Prostate gland (tissue), 2 donors: Measurements from ENCODE around the gene SREBF1.

Experiments
- CTCF ChIP-seq, 4 experiments: fragments of 200-600 bp in 2 of 4; fragments of 450-650 bp in 2 of 4; sonication (generic) in 2 of 4; IDR thresholded peaks; 1 replicate in 3 of 4; 2 replicates in 1 of 4; pipeline ENCODE4 v1.5.1; 2016 to 2019; ENCODE audit warnings: antibody characterized with exemption in 4 of 4, mild to moderate bottlenecking in 2 of 4, moderate library complexity in 2 of 4
- POLR2A ChIP-seq: fragments of 450-650 bp; IDR thresholded peaks from one replicate; pipeline ENCODE4 v1.6.1; 2016; ENCODE audit warnings: antibody characterized with exemption, mild to moderate bottlenecking
- POLR2AphosphoS5 ChIP-seq: sonication (generic); formaldehyde crosslinking; IDR thresholded peaks from one replicate; pipeline ENCODE4 v1.6.1; 2017; ENCODE audit warnings: antibody characterized with exemption

- no peak for TF ChIP-seq CTCF (IDR thresholded peaks at IDR 0.05)
- no peak for TF ChIP-seq POLR2AphosphoS5
- TF ChIP-seq POLR2A = no peak
Measured at GRCh38 chr17:17860766-17861107, 24.0 kb upstream of the SREBF1 start.
